HG03025 (cell line): ENCODE data around the gene CMTM6.
"Not testable (repeated sequence)": the region's sequence is repeated elsewhere in the genome, so short reads cannot be mapped to it uniquely, and the experiment has no call there.

Experiments used
- ATAC-seq: cut with Tn5 transposase; IDR thresholded peaks from one replicate; pipeline ENCODE4 v1.9.1; 2021; ENCODE audit warnings: mild to moderate bottlenecking, moderate library complexity; ENCODE audit not compliant: unreplicated experiment, low FRiP score

CMTM6 gene

GRCh38 chr3:32502118-32502945 lies at the start of gene CMTM6:
Gene CMTM6 (minus strand): TSS chr3:32502852. CDS start chr3:32502745, 107 bp downstream.
- ATAC-seq = peak; percentile 69

- no peak for ATAC-seq
These were observed 49.4 kb upstream of the CMTM6 start for GRCh38 chr3:32552013-32552412.

- ATAC-seq = no peak
These were observed 48.8 kb upstream of the CMTM6 start for GRCh38 chr3:32551496-32551895.

- no peak for ATAC-seq
These were observed 48.4 kb upstream of the CMTM6 start for GRCh38 chr3:32551087-32551486.

- no peak for ATAC-seq
These were observed 42.7 kb upstream of the CMTM6 start for GRCh38 chr3:32545305-32545704.

GRCh38 chr3:32544894-32545293 lies 42.2 kb upstream of the CMTM6 start:
- ATAC-seq = no peak

- ATAC-seq = no peak
These were observed 40.2 kb upstream of the CMTM6 start for GRCh38 chr3:32542807-32543206.

GRCh38 chr3:32540899-32541298 lies 38.2 kb upstream of the CMTM6 start:
- ATAC-seq = no peak

GRCh38 chr3:32532434-32532833 lies 29.8 kb upstream of the CMTM6 start:
- no peak for ATAC-seq

GRCh38 chr3:32531010-32531647 lies 28.5 kb upstream of the CMTM6 start:
- ATAC-seq = no peak

- ATAC-seq = no peak
These were observed 23.1 kb upstream of the CMTM6 start for GRCh38 chr3:32525720-32526119.

GRCh38 chr3:32522682-32523081 lies 20.0 kb upstream of the CMTM6 start:
- ATAC-seq = no peak

- not testable (repeated sequence) for ATAC-seq
These were observed 16.3 kb upstream of the CMTM6 start for GRCh38 chr3:32518921-32519320.

- ATAC-seq = not testable (repeated sequence)
These were observed 14.1 kb upstream of the CMTM6 start for GRCh38 chr3:32516751-32517150.

GRCh38 chr3:32511005-32511404 lies 8.4 kb upstream of the CMTM6 start:
- ATAC-seq = no peak

GRCh38 chr3:32510075-32510724 lies 7.5 kb upstream of the CMTM6 start:
- no peak for ATAC-seq

GRCh38 chr3:32508711-32509110 lies 6.1 kb upstream of the CMTM6 start:
- ATAC-seq = no peak

- no peak for ATAC-seq
These were observed 3.8 kb upstream of the CMTM6 start for GRCh38 chr3:32506466-32506865.

GRCh38 chr3:32502946-32503286 lies 264 bp upstream of the CMTM6 start:
- peak; percentile 26 for ATAC-seq

GRCh38 chr3:32501783-32502117 lies 902 bp downstream of the CMTM6 start:
- no peak for ATAC-seq

- no peak for ATAC-seq
These were observed 1.5 kb downstream of the CMTM6 start for GRCh38 chr3:32500880-32501782.
